H9 (cell line): ENCODE results near the gene CASQ2. TPM values are rescaled to one million over a fixed set of nuclear protein-coding genes. Genes with fewer than 3 reads are reported as not detected.

Source experiments
- DNase-seq: peaks from one replicate; pipeline ENCODE4 v3.0.0-alpha.2; 2017
- H2AFZ ChIP-seq: one replicate; pipeline ENCODE4 v1.6.1; 2013; ENCODE audit warnings: mild to moderate bottlenecking, low read length, control low read depth, moderate library complexity
- H2AK5ac ChIP-seq: 2 replicates; pipeline ENCODE4 v1.6.1; 2013; ENCODE audit warnings: low read length, control low read depth, mixed read lengths; ENCODE audit not compliant: insufficient read length
- H2BK120ac ChIP-seq: one replicate; pipeline ENCODE4 v1.6.1; 2013; ENCODE audit warnings: low read depth, mild to moderate bottlenecking, low read length, control low read depth, inconsistent platforms; ENCODE audit not compliant: poor library complexity, severe bottlenecking
- H2BK12ac ChIP-seq: 2 replicates; pipeline ENCODE4 v1.6.1; 2013; ENCODE audit warnings: low read length, control low read depth, mixed read lengths, low read depth; ENCODE audit not compliant: insufficient read length
- H2BK15ac ChIP-seq: 2 replicates; pipeline ENCODE4 v1.6.1; 2013; ENCODE audit warnings: low read depth, low read length, control low read depth
- H2BK20ac ChIP-seq: one replicate; pipeline ENCODE4 v1.6.1; 2013; ENCODE audit warnings: low read depth, mild to moderate bottlenecking, low read length, control low read depth, inconsistent platforms; ENCODE audit not compliant: poor library complexity, severe bottlenecking
- H2BK5ac ChIP-seq: 2 replicates; pipeline ENCODE4 v1.6.1; 2013; ENCODE audit warnings: low read length, control low read depth, mixed read lengths; ENCODE audit not compliant: insufficient read length
- H3K14ac ChIP-seq: 2 replicates; pipeline ENCODE4 v1.6.1; 2013; ENCODE audit warnings: low read length, control low read depth; ENCODE audit not compliant: insufficient read depth
- H3K18ac ChIP-seq: 2 replicates; pipeline ENCODE4 v1.6.1; 2013; ENCODE audit warnings: low read depth, mild to moderate bottlenecking, mixed read lengths, low read length, control low read depth; ENCODE audit not compliant: insufficient read length
- H3K23ac ChIP-seq: 2 replicates; pipeline ENCODE4 v1.6.1; 2013; ENCODE audit warnings: low read length, control low read depth, mixed read lengths, low read depth; ENCODE audit not compliant: insufficient read length
- H3K23me2 ChIP-seq: 2 replicates; pipeline ENCODE4 v1.6.1; 2013; ENCODE audit warnings: low read depth, mild to moderate bottlenecking, mixed read lengths, low read length, control low read depth; ENCODE audit not compliant: insufficient read length, poor library complexity, severe bottlenecking
- H3K27ac ChIP-seq: 2 replicates; pipeline ENCODE4 v1.5.1; 2013; ENCODE audit warnings: low read length, control low read depth, mixed read lengths, low read depth; ENCODE audit not compliant: insufficient read length
- H3K27me3 ChIP-seq: 2 replicates; pipeline ENCODE4 v1.6.1; 2013; ENCODE audit warnings: low read length, control low read depth, inconsistent platforms; ENCODE audit not compliant: insufficient read depth
- H3K4ac ChIP-seq: 2 replicates; pipeline ENCODE4 v1.6.1; 2013; ENCODE audit warnings: low read depth, mild to moderate bottlenecking, control low read depth, inconsistent platforms, low read length, moderate library complexity
- H3K4me1 ChIP-seq: 2 replicates; pipeline ENCODE4 v1.6.1; 2013; ENCODE audit warnings: low read length, control low read depth, inconsistent platforms; ENCODE audit not compliant: insufficient read depth
- H3K4me2 ChIP-seq: 2 replicates; pipeline ENCODE4 v1.6.1; 2013; ENCODE audit warnings: low read length, control low read depth, mixed read lengths; ENCODE audit not compliant: insufficient read length, insufficient read depth
- H3K56ac ChIP-seq: 2 replicates; pipeline ENCODE4 v1.6.1; 2013; ENCODE audit warnings: low read depth, mild to moderate bottlenecking, mixed read lengths, low read length, control low read depth; ENCODE audit not compliant: insufficient read length
- H3K79me1 ChIP-seq: 2 replicates; pipeline ENCODE4 v1.6.1; 2013; ENCODE audit warnings: low read depth, mild to moderate bottlenecking, moderate library complexity, low read length, control low read depth, inconsistent platforms; ENCODE audit not compliant: insufficient read depth, poor library complexity, severe bottlenecking
- H3K79me2 ChIP-seq: 2 replicates; pipeline ENCODE4 v1.6.1; 2013; ENCODE audit warnings: low read length, control low read depth, inconsistent platforms; ENCODE audit not compliant: insufficient read depth
- H3K9ac ChIP-seq: 2 replicates; pipeline ENCODE4 v1.6.1; 2013; ENCODE audit warnings: low read length, control low read depth, mixed read lengths; ENCODE audit not compliant: insufficient read length; ENCODE audit errors: extremely low read depth
- H3K9me3 ChIP-seq: one replicate; pipeline ENCODE4 v1.6.1; 2013; ENCODE audit warnings: low read depth, low read length, inconsistent platforms; ENCODE audit not compliant: control insufficient read depth
- H3T11ph ChIP-seq: one replicate; pipeline ENCODE4 v1.6.1; 2013; ENCODE audit warnings: mild to moderate bottlenecking, low read length, control low read depth, inconsistent platforms
- H4K20me1 ChIP-seq: one replicate; pipeline ENCODE4 v1.6.1; 2013; ENCODE audit not compliant: control insufficient read depth, insufficient read length, insufficient read depth
- H4K5ac ChIP-seq: 2 replicates; pipeline ENCODE4 v1.6.1; 2013; ENCODE audit warnings: low read depth, mild to moderate bottlenecking, mixed read lengths, low read length, control low read depth; ENCODE audit not compliant: insufficient read length
- H4K8ac ChIP-seq: replicated peaks from 2 replicates; pipeline ENCODE4 v1.6.1; 2013; ENCODE audit warnings: low read length, control low read depth, mixed read lengths, low read depth; ENCODE audit not compliant: insufficient read length
- H4K91ac ChIP-seq: 2 replicates; pipeline ENCODE4 v1.6.1; 2013; ENCODE audit warnings: low read depth, mild to moderate bottlenecking, moderate library complexity, mixed read lengths, low read length, control low read depth; ENCODE audit not compliant: insufficient read length
- H3K27ac Mint-ChIP-seq, 3 experiments: 2 replicates in 2 of 3; 3 replicates in 1 of 3; pipeline ENCODE4 v1.8.0; 2020 to 2021; ENCODE audit warnings: mixed read lengths in 3 of 3, mild to moderate bottlenecking in 1 of 3, moderate library complexity in 1 of 3
- H3K27me3 Mint-ChIP-seq: 2 replicates; pipeline ENCODE4 v1.8.0; 2021; ENCODE audit warnings: low read depth, mild to moderate bottlenecking, moderate library complexity, mixed read lengths
- H3K36me3 Mint-ChIP-seq, 3 experiments: 2 replicates in 2 of 3; 3 replicates in 1 of 3; pipeline ENCODE4 v1.8.0; 2020 to 2021; ENCODE audit warnings: low read depth in 3 of 3, mixed read lengths in 3 of 3; ENCODE audit not compliant: insufficient read depth in 1 of 3
- H3K4me1 Mint-ChIP-seq, 2 experiments: 2 replicates each; pipeline ENCODE4 v1.8.0; 2020; ENCODE audit warnings: mixed read lengths in 2 of 2
- H3K4me3 Mint-ChIP-seq, 2 experiments: 2 replicates in 1 of 2; 3 replicates in 1 of 2; pipeline ENCODE4 v1.8.0; 2020 to 2021; ENCODE audit warnings: mild to moderate bottlenecking in 2 of 2, mixed read lengths in 2 of 2, moderate library complexity in 1 of 2
- H3K9me3 Mint-ChIP-seq, 2 experiments: 2 replicates in 1 of 2; 3 replicates in 1 of 2; pipeline ENCODE4 v1.8.0; 2020; ENCODE audit warnings: mild to moderate bottlenecking in 2 of 2, mixed read lengths in 2 of 2, moderate library complexity in 1 of 2
- WGBS: extraction: QIAGEN DNeasy Blood & Tissue Kit; methylation state at CpG from one replicate; pipeline ENCODE4 v1.1.7; 2013; ENCODE audit warnings: missing lambda C conversion rate, low lambda C conversion rate, mixed read lengths; ENCODE audit not compliant: insufficient read length; ENCODE audit errors: extremely low coverage; 5-methylcytosine and 5-hydroxymethylcytosine counted together
- total RNA-seq: library from RNA; stranded (reverse); gene quantifications from 2 replicates; pipeline ENCODE4 v1.2.1, GENCODE V29; 2021
- TF ChIP-seq, protein P1 (sequence below): fragments of 200-600 bp; sonication (generic); conservative IDR thresholded peaks from 3 replicates; pipeline ENCODE4 v1.8.0; 2021; ENCODE audit warnings: antibody characterized with exemption, mild to moderate bottlenecking

Gene CASQ2
- total RNA-seq, 1 experiment from 2014 or later = not detected

DNA sequence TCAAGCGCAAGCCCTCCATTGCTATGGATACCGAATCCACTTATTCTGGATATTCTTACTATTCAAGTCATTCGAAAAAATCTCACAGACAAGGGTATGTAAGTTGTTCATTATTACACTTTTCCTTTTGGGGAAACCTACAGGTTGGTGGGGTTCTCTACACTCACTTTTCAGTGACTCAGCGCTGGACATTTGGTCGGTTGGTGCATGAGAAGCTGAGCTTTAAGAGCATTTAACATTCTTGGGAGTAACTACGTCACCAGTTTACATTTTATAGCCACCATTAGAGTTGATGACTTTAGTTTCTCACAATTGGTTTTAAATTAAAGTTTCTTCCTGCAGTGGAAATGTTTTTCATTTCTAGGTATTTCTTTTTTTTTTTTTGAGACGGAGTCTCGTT is 117.1 kb downstream of the CASQ2 start:
- Histone ChIP-seq H2BK5ac (no peak overlapping the region), H2BK20ac (no peak overlapping the region), H3K4me1 (peaks cover 24% of the 10 kb centered on the region; the same call in 1 of the 2 replicates), H2BK12ac (no peak overlapping the region), H4K5ac (no peak overlapping the region), H2AFZ (no peak overlapping the region), H3K23ac (no peak overlapping the region), H4K8ac (no peak overlapping the region), H2BK120ac (no peak overlapping the region), H3K27me3 (no peaks in the 10 kb centered on the region), H3K18ac (no peak overlapping the region), H3K23me2 (no peaks in the 10 kb centered on the region), H3K9ac (no peak overlapping the region), H4K91ac (no peak overlapping the region), H3T11ph (no peak overlapping the region), H4K20me1 (no peaks in the 10 kb centered on the region), H3K9me3 (no peaks in the 10 kb centered on the region), H3K4ac (no peak overlapping the region), H2AK5ac (no peak overlapping the region), H3K79me2 (0 out of 2 replicates have a peak, but pooled peaks cover 4% of the 10 kb centered on the region), H3K4me2 (no peak overlapping the region), H3K27ac (no peak overlapping the region), H3K56ac (no peak overlapping the region), H2BK15ac (no peak overlapping the region), H3K79me1 (peaks cover 5% of the 10 kb centered on the region), H3K14ac (no peak overlapping the region)
- TF ChIP-seq, protein P1, sequence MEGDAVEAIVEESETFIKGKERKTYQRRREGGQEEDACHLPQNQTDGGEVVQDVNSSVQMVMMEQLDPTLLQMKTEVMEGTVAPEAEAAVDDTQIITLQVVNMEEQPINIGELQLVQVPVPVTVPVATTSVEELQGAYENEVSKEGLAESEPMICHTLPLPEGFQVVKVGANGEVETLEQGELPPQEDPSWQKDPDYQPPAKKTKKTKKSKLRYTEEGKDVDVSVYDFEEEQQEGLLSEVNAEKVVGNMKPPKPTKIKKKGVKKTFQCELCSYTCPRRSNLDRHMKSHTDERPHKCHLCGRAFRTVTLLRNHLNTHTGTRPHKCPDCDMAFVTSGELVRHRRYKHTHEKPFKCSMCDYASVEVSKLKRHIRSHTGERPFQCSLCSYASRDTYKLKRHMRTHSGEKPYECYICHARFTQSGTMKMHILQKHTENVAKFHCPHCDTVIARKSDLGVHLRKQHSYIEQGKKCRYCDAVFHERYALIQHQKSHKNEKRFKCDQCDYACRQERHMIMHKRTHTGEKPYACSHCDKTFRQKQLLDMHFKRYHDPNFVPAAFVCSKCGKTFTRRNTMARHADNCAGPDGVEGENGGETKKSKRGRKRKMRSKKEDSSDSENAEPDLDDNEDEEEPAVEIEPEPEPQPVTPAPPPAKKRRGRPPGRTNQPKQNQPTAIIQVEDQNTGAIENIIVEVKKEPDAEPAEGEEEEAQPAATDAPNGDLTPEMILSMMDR = no peak
- Mint-ChIP-seq H3K4me3 (no peak overlapping the region), H3K36me3 (peaks cover 3 to 22% (median 17%) of the 10 kb centered on the region in 3 experiments; a peak in 6 of 7 replicates), H3K27me3 (no peaks in the 10 kb centered on the region), H3K27ac (no peak overlapping the region), H3K4me1 (peaks cover 22 to 36% of the 10 kb centered on the region in 2 experiments), H3K9me3 (no peaks in the 10 kb centered on the region)
- DNase-seq = no peak
- no CpG with 5 or more reads among the region's 8 CpGs for WGBS
